GM19025 (cell line): ENCODE results near the gene ADGRG1.
"Not testable (repeated sequence)": the region's sequence is repeated elsewhere in the genome, so short reads cannot be mapped to it uniquely, and the experiment has no call there.

ENCODE experiments used
- ATAC-seq: cut with Tn5 transposase; IDR thresholded peaks from one replicate; pipeline ENCODE4 v1.9.1; 2021; ENCODE audit warnings: mild to moderate bottlenecking, low read depth, moderate library complexity; ENCODE audit not compliant: unreplicated experiment

ADGRG1 gene

DNA sequence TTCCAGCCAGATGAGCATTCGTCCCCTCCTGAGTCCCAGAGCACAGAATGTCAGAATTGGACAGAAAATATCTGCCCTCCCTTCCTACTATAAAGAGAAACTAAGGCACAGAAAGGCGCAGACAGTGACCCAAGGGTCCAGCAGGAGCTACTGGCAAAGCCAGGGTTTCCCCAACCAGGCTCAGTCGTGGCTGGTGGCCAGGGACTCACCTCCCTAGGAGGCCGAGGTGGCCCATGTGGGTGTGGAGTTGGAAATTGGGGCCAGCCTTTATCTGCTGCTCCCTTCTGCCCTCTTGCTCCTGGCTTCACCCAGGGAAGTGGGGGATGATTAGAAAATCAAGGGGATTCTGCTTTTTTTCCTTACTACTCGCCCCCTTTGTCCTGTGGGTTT, 67.2 kb downstream of the ADGRG1 start:
- no peak for ATAC-seq

DNA sequence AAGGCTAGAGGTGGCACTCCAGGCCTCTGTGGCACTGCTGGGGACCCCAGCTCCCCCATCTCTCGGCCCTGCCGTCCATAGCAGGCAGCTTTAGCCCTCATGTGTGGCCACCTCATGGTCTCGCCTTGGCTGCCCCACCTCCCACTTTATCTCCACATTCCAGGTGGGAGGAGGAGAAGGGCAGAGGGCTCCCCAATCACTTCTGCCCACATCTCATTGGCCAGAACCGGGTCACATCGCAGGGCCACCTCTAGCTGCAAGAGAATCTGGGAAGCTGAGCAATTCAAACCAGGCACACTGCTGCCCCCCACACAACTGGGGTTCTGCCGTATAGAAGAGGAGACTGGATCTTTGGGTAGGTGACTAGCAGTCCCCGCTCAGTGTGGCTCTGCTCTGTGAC, 67.8 kb downstream of the ADGRG1 start:
- ATAC-seq, result no peak

DNA sequence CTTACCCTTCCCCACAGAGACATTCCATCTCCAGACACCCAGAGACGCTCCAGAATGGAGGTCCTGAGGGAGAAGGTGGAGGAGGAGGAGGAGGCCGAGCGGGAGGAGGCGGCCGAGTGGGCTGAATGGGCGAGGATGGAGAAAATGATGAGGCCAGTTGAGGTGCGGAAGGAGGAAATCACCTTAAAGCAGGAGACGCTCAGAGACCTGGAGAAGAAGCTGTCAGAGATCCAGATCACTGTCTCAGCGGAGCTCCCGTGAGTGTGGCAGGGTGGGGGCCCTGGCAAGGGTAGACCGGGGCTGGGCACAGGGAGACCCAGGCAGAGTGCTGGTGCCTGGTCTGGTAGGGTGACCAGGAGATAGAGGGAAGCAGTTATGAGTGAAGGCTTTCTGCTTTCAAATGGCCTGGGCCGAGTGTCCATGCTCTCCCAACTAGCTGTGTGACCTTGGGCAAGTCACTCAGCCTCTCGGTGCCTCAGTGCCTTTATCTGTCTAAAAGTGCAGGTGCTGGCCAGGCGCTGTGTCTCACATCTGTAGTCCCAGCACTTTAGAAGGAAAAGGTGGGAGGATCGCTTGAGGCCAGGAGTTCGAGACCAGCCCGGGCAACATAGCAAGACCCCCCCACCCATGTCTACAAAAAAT, 69.6 kb downstream of the ADGRG1 start:
- ATAC-seq, result no peak

DNA sequence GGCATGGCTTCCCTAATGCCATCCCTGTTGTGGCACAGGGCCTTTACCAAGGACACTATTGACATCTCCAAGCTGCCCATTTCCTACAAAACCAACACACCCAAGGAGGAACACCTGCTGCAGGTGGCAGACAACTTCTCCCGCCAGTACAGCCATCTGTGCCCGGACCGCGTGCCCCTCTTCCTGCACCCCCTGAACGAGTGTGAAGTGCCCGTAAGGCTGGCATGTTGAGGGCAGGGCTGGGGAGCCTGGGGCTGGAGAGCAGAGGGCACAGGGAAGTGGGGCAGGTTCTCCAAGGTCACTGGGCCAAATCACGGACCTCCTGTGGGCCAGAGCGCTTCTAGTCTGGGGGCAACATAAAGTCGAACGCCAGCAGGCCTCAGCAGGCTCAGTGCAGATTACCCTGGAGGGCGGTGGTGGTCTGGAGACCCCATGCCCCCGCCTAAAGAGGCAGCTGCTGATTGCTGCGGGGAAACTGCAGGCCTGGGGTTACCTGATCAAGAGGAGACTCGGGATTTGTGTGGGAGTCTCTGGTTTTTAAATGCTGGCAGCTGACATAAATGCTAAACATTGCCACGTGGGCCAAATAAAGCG, 70.5 kb downstream of the ADGRG1 start:
- ATAC-seq, result no peak

DNA sequence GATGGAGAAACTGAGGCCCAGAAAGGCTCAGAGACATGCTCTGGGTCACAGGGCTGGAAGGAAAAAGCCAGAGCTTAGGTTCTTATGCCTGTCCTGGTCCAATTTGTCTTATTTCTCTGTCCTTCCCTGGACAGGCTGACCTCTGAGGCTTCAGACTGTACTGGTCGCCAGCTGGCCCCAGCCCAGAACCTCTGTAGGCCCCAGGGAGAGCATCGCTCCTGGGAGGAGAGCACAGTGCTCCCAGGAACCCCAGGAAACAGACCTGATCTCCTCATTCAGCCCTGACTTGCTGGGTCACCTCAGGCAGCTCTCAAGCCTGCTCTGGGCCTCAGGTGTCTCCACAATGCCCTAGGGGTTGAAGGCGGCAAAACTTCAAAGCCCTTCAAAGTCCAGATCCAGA, 71.1 kb downstream of the ADGRG1 start:
- no peak for ATAC-seq

DNA sequence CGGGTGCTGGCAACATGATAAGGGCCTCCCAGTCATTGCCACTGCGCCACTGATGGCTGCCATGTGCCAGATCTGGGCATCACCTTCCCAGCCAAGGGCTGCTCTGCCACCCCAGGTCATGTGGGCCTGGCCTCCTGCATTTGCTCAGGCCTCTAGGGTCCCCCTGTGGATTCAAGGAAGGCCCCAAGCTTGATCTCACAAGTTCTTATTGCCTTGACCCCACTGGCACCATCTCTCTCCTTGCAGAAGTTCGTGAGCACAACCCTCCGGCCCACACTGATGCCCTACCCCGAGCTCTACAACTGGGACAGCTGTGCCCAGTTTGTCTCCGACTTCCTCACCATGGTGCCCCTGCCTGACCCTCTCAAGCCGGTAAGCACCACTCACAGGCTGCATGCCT, 71.5 kb downstream of the ADGRG1 start:
- ATAC-seq, result no peak

DNA sequence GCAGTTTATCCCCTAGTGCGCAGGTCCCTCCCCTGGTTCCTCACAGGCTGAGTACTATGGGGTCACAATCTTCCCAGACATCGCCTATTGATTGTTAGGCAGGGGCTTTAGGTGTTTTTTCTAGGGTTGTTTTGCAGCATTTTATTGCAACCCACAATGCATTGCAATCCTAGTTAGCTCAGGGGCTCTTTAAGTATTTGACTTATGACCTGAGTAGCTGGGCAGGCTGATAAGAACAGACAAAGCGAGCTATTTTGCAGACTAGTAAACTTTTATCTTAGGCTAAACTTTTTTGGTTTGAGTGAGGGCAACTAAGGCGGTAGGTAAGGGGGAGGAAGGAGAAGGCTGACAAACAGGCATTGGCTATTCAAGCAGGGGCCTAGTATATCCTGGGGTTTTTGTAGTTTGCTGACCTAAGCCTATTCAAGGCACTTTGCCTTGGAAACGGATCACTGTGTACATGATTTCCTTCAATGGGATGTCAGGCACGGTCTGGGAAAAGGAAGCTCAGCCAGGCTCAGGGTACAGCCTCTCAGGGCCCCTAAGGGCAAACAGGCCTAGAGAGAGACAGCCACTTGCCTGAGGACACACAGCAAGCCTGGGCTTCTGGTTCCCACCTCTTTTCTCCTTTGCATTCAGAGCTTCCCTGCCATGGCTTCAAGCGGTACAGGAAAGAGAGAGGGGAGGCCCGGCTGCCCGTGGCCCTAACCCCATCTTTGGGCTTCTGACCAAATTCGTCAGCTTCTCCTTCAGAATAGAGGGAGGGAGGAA, 72.5 kb downstream of the ADGRG1 start:
- no peak for ATAC-seq

DNA sequence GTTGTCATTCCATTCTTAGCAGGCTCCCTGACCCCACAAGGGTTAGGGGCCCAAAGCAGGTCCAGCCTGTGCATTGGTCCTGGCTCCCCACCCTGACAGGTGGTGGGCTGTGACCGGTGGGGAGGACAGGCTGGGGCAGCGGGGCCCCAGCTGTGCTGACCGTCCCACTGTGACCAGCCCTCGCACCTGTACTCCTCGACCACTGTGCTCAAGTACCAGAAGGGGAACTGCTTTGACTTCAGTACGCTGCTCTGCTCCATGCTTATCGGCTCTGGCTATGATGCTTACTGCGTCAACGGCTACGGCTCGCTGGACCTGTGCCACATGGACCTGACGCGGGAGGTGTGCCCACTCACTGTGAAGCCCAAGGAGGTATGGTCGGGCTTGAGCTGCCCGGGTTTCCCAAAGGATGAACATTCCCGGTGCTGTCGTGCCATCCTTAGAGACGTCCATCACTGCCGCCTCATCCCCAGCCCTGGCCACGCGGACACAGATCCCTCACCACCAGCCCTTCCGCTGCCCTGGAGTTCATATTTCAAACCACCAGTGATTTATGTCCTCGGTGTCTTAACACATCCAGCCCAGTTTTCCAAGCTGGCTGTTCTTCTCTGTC, 73.4 kb downstream of the ADGRG1 start:
- no peak for ATAC-seq

DNA sequence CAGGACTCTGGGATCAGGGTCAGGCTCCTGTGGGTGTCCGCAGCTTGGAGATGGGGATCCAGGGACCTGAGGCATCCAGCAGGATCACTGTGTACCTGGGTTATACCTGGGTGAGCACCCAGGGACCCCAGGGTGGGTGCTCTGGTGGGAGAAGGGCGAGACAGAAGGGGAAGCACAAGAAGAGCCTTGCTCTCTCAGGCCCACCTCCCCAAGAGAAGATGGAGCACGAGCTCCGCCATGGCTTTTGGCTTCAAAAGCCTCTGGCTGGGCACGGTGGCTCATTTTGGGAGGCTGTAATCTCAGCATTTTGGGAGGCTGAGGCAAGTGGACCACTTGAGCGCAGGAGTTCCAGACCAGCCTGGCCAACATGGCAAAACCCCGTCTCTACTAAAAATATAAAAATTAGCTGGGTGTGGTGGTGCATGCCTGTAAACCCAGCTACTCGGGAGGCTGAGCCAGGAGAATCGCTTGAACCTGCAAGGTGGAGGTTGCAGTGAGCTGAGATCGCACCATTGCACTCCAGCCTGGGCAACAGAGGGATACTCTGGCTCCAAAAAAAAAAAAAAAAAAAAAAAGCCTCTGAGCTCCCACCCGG, 75.1 kb downstream of the ADGRG1 start:
- no peak for ATAC-seq

DNA sequence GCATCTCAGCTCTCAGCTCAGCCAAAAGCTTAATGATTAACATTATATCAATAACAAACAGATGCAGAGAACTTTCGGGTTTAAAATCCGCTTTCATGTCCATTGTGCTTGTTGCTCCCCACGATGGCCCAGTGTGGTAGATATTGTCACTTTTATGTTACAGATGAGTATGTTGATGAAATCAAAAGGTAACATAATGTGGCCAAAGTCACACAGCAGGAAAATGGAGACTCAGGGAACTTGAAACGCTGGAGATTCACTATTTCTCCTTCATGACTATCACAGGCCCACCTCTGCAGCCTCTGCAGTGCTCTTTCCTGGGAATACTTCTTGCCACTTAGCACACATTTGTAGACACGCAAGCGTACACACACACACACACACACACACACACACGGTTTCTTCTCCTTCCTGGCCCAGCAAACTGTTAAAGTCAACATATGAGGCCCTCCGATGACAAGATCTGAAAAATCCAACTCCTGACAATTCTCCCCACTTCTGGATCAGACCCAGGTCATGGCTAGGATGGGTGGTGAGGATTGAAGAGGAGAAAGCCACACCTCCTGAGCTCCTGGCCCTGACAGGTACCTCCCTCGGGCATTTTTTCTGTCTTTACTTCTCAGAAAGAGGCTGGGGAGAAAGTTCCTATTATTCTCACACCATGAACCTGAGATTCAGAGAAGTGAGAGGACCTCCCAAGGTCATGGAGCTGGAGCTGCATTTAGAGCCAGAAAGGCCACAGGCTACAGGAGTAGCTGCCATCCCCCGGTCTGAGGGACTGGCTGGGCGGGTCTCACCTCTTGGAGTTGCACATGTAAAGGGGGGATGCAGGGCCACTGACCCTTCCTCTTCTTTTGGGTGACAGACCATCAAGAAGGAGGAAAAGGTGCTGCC, 75.8 kb downstream of the ADGRG1 start:
- no peak for ATAC-seq

DNA sequence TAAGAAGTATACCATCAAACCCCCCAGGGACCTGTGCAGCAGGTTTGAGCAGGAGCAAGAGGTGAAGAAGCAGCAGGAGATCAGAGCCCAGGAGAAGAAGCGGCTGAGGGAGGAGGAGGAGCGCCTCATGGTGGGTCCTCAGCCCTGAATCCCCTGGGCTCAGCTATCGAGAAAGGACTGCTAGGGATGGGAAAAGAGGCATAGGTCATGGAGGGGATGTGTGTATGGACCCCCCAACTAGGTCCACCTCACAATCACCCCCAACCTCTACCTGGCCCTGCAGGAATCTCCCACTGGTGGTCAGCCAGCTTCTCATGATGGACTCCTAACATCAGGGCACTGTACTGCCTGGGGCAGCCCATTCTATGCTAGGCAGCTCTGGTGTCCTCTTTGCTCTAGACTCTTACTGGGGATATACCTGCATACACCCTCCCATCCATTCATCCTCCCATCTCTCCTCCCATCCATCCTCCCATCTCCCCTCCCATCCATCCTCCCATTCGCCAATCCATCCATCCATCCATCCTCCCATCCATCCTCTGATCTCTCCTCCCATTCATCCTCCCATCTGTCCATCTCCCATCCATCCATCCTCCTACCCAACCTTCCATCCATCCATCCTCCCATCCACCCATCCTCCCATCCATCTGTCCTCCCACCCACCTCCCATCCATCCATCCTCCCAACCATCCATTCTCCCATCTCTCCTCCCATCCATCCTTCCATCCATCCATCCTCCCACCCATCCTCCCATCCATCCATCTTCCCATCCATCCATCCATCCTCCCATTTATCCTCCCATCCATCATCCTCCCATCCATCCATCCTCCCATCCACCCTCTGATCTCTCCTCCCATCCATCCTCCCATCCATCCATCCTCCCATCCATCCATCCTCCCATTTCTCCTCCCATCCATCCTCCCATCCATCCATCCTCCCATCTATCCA, 76.7 kb downstream of the ADGRG1 start:
- ATAC-seq, result no peak

DNA sequence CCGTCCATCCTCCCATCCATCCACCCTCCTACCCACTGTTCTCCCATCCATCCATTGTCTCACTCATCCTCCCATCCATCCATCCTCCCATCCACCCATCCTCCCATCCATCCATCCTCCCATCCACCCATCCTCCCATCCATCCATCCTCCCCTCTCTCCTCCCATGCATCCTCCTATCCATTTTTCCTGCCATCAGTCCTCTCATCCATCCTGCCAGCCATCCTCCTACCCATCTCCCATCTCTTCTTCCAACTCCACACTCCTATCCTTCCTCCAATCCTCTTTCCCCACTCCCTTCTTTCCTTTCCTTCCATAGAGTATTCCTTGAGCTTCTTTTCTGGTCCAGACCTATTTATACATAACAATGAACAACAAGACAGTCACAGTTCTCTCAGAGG, 78.3 kb downstream of the ADGRG1 start:
- ATAC-seq, result no peak

DNA sequence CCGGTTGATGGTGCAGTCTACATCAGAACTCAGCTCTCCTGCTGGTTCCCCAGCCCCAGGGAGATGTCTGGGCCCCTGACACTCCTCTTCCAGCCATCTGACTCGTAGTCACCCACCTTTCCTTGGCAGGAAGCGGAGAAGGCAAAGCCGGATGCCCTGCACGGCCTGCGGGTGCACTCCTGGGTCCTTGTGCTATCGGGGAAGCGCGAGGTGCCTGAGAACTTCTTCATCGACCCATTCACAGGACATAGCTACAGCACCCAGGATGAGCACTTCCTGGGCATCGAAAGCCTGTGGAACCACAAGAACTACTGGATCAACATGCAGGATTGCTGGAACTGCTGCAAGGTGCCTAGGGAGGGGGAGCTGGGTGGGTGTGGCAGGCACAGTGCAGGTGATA, 78.9 kb downstream of the ADGRG1 start:
- ATAC-seq, result no peak

DNA sequence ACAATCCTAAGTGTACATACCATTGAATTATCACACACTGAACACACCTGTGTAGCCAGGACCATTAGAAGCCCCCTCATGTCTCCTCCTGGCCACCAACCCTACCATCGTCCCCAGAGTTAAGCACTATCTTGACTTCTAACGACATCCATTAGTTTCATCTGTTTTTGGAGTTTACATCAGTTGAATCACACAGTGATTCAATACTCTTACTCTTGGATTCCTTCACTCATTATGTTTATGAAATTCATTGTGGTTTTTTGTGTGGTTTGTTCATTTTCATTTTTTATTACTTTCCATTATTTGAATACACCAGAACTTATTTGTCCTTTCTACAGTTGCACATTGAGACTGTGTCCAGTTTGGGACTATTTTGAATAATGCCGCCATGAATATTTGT, 79.7 kb downstream of the ADGRG1 start:
- no peak for ATAC-seq

DNA sequence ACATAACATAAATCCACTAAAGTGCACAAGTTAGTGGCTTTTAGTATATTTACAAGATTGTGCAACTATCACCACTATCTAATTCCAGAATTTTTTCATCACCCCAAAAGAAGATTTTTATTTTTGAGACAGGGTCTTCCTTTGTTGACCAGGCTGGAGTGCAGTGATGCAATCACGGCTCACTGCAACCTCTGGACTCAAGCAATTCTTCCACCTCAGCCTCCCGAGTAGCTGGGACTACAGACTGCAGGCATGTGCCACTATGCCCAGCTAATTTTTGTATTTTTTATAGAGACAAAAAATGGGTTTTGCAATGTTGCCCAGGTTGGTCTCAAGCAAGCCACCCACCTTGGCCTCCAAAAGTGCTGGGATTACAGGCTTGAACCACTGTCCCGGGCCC, 81.2 kb downstream of the ADGRG1 start:
- no peak for ATAC-seq

DNA sequence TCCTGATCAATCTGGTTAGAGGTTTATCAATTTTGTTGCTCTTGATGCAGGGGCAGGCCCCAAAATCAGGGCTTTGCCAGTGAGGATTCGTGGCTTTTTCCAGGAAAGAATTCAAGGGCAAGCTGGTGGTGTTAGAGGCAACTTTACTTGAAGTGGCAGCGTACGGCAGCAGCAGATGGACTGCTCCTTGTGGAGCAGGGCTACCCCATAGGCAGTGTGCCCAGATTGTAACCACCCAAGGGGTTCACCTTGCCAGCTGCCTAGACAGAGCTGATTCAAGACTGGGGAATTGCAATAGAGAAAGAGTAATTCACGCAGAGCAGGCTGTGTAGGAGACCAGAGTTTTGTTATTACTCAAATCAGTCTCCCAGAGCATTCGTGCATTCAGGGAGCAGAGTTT, 82.9 kb downstream of the ADGRG1 start:
- no peak for ATAC-seq

DNA sequence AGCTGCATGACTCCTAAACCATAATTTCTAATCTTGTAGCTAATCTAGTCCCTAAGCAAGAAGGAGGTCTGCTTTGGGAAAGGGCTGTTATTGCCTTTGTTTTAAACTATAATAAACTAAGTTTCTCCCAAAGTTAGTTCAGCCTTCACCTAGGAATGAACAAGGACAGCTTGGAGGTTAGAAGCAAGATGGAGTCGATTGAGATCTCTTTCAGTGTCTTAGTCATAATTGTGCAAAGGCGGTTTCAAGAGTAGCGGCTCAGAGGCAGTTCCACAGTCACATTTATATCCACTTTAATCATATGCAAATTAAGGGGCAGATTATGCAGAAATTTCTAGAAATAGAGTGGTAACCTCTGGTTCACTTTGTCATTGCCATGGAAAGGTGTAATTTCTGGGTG, 83.6 kb downstream of the ADGRG1 start:
- no peak for ATAC-seq

DNA sequence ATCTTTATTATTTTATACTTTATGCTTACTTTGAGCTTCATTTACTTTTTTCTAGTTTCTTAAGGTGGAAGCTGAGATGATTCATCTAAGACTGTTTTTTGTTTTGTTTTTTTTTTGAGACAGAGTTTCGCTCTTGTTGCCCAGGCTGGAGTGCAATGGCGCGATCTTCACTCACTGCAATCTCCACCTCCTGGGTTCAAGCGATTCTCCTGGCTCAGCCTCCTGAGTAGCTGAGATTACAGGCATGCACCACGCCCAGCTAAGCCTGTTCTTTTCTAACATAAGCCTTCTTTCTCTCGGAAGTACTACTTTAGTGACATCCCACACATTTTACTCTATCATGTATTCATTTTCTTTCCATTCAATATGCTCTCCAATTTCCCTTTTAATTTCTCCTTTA, 84.1 kb downstream of the ADGRG1 start:
- not testable (repeated sequence) for ATAC-seq

DNA sequence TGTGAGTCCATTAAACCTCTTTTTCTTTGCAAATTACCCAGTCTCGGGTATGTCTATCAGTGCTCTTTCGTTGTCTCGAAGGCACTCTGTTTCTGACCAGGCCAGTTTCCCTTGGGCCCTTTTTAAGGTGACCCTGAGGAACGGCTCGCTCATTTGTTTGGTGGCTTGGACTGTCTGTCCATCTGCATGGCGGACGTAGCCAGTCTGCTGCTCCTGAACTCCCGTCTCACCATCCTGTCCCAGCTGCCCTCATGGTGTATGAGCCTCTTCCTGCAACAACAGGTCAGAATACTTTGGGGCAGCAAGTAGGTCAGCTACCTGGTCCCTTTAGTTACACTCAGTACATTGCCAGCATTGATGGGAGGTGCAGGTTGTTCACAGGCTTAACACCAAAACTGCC, 85.2 kb downstream of the ADGRG1 start:
- ATAC-seq, result no peak
